Omental fat pad (tissue), 4 donors: ENCODE data around the gene NKG7. TPM values are rescaled to one million over a fixed set of nuclear protein-coding genes. Genes with fewer than 3 reads are reported as not detected.
"Not testable (repeated sequence)": the region's sequence is repeated elsewhere in the genome, so short reads cannot be mapped to it uniquely, and the experiment has no call there.

Experiments used
- ATAC-seq: fragments of 150-250 bp; one replicate; pipeline ENCODE4 v1.9.1; 2016; ENCODE audit warnings: mild to moderate bottlenecking, moderate library complexity; ENCODE audit not compliant: low FRiP score
- DNase-seq: peaks from one replicate; pipeline ENCODE4 v3.0.0-alpha.2; 2019; ENCODE audit warnings: low spot score
- CTCF ChIP-seq, 3 donors: fragments of 450-650 bp; IDR thresholded peaks; one replicate each; pipeline ENCODE4 v1.5.1; 2016 to 2017; ENCODE audit warnings: antibody characterized with exemption in 3 of 3, mild to moderate bottlenecking in 3 of 3, moderate library complexity in 2 of 3
- total RNA-seq, 4 donors: library from RNA; depleted of rRNA; stranded (reverse); fragments of >200 nt; gene quantifications; one replicate each; pipeline ENCODE4 v1.1.0, GENCODE V29; 2016

The NKG7 gene
- total RNA-seq, 4 donors from 2014 or later = 0.56 to 4.0 (median 2.6) TPM; not detected in 1

GRCh38 chr19:51415187-51415586 lies 42.7 kb upstream of the NKG7 start:
- no peak for ATAC-seq
- DNase-seq = no peak
- no peak for TF ChIP-seq CTCF (IDR thresholded peaks at IDR 0.05)

- no peak for ATAC-seq
- DNase-seq = no peak
- no peak for TF ChIP-seq CTCF (IDR thresholded peaks at IDR 0.05)
Measured at GRCh38 chr19:51410950-51411748, 38.7 kb upstream of the NKG7 start.

DNA sequence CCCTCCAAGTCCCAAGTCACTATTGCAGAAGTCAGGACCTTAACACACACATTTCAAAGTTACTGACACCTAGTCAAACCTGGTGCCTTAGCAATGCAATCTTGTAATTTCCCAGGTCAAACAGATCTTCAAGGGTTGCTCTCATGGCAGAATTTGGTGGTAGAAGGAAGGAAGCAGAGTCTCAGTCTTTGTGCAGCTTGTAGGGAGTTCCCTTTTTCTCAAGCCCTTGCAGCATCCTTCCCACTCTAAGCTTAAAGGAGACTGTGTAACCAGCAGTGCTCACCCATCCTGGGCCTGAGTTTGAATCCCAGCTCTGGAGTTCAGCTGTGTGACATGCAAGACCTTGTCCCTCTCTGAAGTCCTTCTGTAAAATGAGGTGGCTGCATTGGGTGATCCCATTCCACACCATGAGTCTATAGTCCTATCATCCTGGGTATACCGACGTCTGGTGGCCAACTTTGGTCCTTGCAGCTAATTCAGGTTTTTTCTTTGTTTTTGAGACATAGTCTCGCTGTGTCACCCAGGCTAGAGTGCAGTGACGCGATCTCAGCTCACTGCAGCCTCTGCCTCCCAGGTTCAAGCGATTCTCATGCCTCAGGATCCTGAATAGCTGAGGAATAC lies 35.2 kb upstream of the NKG7 start:
- ATAC-seq (no peak), DNase-seq (no peak)
- no peak for TF ChIP-seq CTCF (IDR thresholded peaks at IDR 0.05)

- TF ChIP-seq CTCF (IDR thresholded peaks at IDR 0.05) = no peak
- no peak for DNase-seq
- no peak for ATAC-seq
Measured at GRCh38 chr19:51402117-51402516, 29.7 kb upstream of the NKG7 start.

- not testable (repeated sequence) for ATAC-seq, DNase-seq
Measured at GRCh38 chr19:51399936-51400335, 27.5 kb upstream of the NKG7 start.

DNA sequence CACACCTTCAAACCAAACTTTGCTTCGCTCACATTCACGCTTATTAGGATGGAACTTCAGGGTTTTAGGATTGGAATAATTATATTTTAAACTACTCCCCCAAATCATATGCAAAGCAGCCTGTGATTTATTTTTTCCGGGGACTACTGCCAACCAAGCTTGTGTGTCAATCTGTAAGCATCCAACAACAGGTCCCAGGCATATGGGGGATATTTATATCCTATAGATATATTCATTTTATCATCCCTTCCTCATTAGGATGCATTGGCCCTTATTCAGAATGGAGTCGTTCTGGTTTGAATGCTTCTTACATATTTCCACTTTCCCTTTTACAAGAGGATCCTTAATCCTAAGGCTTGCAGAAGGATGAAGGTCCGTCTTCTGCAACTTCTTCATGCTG lies 26.8 kb upstream of the NKG7 start:
- no peak for TF ChIP-seq CTCF (IDR thresholded peaks at IDR 0.05)
- no peak for ATAC-seq
- DNase-seq = no peak

DNA sequence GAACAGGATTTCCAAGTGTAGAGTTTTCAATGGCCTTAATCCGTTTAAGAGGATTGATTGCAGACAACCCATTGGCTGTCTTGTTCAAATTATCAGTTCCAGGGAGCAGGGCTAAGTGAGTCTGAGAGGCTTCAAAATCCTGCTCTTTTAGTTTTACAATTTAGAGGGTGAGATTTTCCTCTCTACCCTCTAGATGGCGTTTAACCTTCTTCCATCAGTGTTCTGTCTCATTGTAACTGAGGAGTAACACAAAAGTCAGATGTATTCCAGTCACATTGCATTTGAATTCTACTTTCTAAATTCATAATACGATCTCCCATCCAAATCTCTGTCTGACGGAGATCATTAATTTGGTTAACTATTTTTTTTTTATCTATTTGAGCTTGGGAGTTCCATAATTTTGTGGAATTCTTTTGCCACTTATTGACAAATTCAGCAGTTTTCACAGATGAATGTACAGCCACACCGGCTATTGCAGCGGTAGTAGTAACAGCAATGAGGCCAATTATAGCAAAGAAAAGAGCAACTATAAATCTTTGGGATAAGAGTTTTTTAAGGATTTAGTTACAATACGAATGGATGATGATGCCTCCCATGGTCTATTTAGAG lies 25.7 kb upstream of the NKG7 start:
- ATAC-seq (no peak), DNase-seq (no peak)
- no peak for TF ChIP-seq CTCF (IDR thresholded peaks at IDR 0.05)

- not testable (repeated sequence) for DNase-seq, ATAC-seq
Measured at GRCh38 chr19:51397453-51397852, 25.0 kb upstream of the NKG7 start.
